Endothelial cell of umbilical vein (primary cell): Measurements from ENCODE around the gene MATK.

Experiments used
- EZH2 ChIP-seq: IDR thresholded peaks from 2 replicates; pipeline ENCODE4 v1.6.1; 2012; ENCODE audit warnings: borderline replicate concordance, low read depth, mild to moderate bottlenecking, moderate library complexity, low read length, inconsistent platforms; ENCODE audit not compliant: severe bottlenecking
- GATA2 ChIP-seq: IDR thresholded peaks from 2 replicates; pipeline ENCODE4 v1.7.0; 2011; ENCODE audit warnings: low read depth, mild to moderate bottlenecking, moderate library complexity, mixed read lengths, low read length; ENCODE audit not compliant: insufficient read length, insufficient read depth
- JUN ChIP-seq: IDR thresholded peaks from 2 replicates; pipeline ENCODE4 v1.6.1; 2011; ENCODE audit warnings: borderline replicate concordance, low read depth; ENCODE audit not compliant: insufficient read length, insufficient read depth
- MYC ChIP-seq: IDR thresholded peaks from one replicate; pipeline ENCODE4 v1.6.1; 2011; ENCODE audit warnings: mild to moderate bottlenecking, low read depth, low read length
- POLR2AphosphoS5 ChIP-seq: IDR thresholded peaks from 2 replicates; pipeline ENCODE4 v1.6.1; 2012; ENCODE audit warnings: low read depth, mild to moderate bottlenecking, control low read depth, low read length, moderate library complexity; ENCODE audit not compliant: insufficient read depth
- TF ChIP-seq, protein P1 (sequence below), 2 donors: IDR thresholded peaks; 1 replicate in 1 of 2; 2 replicates in 1 of 2; pipeline ENCODE4 v1.5.1; 2011; ENCODE audit warnings: low read length in 2 of 2, mild to moderate bottlenecking in 2 of 2, moderate library complexity in 2 of 2, control low read depth in 1 of 2, inconsistent platforms in 1 of 2, low read depth in 1 of 2; ENCODE audit not compliant: insufficient read depth in 1 of 2; ENCODE audit errors: extremely low read depth in 1 of 2
- TF ChIP-seq, protein P2 (sequence below): IDR thresholded peaks from 2 replicates; pipeline ENCODE4 v1.6.1; 2011; ENCODE audit not compliant: insufficient read depth, insufficient read length

DNA sequence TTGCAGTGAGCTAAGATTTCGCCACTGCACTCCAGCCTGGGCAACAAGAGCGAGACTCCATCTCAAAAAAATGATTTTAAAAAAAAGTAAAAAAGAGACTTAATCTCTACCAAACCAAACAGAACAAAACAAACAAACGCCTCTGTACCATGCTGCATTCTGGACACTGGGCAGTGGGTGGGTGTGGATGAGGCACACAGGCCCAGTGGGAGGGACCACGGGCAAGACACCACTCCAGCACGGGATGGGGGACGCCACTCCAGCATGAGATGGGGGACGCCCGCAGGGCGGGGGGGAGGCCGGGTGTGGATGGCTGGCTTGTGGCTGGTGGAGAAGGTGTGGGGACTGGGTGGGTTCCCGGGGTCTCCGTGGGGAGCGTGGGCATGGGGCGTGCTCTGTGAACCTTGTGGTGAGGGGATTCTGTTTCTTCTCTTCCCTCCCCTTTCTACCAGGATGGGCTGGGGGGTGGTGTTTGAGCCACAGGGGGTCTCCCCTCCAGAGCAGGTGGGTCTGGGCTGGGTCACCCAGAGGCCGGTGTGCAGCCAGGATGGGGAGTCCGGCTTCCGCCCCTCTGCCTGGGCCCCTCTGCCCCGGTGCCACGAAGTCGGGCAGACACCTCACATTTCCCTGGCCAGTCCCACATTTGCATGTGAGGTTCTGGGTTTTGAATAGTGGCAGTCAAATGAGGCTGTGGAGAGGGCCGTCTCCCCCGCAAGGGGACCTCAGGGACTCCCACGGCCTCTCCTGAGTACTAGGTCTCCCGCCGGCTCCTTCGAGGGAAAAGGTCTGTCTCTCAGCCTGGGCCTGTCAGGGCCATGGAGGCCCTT is 23.9 kb upstream of the MATK start:
- TF ChIP-seq, protein P1, sequence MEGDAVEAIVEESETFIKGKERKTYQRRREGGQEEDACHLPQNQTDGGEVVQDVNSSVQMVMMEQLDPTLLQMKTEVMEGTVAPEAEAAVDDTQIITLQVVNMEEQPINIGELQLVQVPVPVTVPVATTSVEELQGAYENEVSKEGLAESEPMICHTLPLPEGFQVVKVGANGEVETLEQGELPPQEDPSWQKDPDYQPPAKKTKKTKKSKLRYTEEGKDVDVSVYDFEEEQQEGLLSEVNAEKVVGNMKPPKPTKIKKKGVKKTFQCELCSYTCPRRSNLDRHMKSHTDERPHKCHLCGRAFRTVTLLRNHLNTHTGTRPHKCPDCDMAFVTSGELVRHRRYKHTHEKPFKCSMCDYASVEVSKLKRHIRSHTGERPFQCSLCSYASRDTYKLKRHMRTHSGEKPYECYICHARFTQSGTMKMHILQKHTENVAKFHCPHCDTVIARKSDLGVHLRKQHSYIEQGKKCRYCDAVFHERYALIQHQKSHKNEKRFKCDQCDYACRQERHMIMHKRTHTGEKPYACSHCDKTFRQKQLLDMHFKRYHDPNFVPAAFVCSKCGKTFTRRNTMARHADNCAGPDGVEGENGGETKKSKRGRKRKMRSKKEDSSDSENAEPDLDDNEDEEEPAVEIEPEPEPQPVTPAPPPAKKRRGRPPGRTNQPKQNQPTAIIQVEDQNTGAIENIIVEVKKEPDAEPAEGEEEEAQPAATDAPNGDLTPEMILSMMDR (IDR thresholded peaks at IDR 0.05; ENCODE audit: extremely low read depth in 1 of 2, insufficient read depth in 1 of 2, low read depth in 1 of 2, low read length in 2 of 2) = no peak
- TF ChIP-seq MYC (no peak), JUN (no peak), POLR2AphosphoS5 (no peak), EZH2 (no peak), GATA2 (no peak)
- TF ChIP-seq, protein P2, sequence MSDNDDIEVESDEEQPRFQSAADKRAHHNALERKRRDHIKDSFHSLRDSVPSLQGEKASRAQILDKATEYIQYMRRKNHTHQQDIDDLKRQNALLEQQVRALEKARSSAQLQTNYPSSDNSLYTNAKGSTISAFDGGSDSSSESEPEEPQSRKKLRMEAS = no peak
